Stimulated activated CD8-positive, alpha-beta memory T cell treated with anti-CD3 and anti-CD28 coated beads, Interleukin-15, amount 100 ng/mL, for 24 hours (primary cell): ENCODE data around the gene SIRT2.

ENCODE experiments used
- DNase-seq: peaks from one replicate; pipeline ENCODE4 v3.0.0-alpha.2; 2020; ENCODE audit warnings: low read depth

SIRT2 gene

DNA sequence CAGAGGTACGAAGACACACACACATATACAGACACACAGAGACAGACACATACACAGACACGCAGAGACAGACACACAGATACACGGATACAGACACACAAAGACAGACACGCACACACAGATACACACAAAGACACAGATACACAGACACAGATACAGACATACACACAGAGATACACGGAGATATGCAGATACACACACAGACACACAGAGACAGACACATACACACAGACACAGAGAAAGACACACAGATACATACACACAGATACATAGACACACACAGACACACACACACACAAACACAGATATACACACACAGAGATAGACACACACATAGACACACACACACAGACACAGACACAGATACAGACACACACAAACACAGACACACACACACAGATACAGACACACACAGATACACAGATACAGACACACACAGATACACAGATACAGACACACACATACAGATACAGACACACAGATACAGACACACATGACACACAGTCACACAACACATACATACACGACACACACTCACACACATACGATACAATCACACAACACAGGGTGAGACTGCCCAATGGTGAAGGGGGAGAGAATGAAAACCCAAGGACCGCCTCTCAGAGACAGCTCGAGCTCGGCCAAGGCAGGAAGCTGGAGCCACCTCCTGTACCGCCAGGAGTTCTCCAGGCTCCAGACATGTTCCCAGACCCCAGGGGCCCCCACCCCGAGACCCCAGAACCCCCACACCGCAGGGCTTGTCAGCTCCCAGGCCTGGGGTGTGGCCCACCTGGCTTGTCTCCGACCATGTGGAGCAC is 21.4 kb upstream of the SIRT2 start:
- no peak for DNase-seq

GRCh38 chr19:38919837-38920601 is 20.6 kb upstream of the SIRT2 start:
- no peak for DNase-seq

DNA sequence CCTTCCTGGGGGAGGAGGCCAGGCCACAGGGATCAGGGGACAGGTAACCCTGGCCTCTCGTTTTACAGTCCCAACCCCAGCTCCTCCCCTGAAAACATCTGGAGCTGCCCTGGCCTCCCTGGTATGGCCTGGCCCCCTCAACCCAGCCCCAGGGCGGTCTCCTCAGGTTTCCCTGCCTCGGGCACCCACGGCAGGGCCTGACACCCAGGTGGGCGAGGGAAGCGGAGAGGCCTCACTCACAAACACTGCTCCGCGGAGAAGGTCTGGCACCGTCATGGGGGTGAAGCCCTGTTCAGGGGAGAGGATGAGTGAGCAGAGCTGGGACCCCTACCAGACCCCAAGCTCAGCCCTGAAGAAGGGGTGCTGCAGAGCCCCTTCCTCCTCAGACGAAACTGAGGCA is 19.1 kb upstream of the SIRT2 start:
- no peak for DNase-seq

DNA sequence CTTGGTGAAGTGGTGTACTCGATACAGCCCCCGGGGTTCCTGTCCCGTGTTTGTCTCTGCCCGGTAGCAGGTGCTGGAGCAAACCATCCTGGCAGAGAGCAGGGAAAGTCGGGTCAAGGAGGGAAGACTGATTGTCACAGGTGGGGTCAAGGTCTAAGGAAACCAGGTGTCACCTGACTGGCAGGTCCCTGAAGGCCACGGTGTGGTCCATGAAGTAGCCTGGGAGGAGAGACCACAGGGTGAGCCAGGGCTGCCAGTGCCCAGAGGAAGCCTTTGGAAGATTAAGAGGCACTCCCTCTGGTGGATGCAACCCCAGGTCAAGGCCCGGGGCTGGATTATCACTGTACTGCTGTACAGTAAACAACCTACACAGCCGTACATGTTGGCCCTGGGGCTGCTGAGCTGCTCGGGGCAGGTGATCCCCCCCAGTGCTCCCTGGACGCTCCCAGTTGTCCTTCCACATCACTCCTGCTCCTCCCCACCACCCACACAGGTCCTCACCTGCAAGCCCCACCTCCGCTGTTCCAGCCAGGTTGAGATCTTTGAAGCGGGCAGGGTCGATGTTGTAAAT is 18.6 kb upstream of the SIRT2 start:
- DNase-seq: no peak

- no peak for DNase-seq
Observed at GRCh38 chr19:38917516-38917915, 18.1 kb upstream of the SIRT2 start.

DNA sequence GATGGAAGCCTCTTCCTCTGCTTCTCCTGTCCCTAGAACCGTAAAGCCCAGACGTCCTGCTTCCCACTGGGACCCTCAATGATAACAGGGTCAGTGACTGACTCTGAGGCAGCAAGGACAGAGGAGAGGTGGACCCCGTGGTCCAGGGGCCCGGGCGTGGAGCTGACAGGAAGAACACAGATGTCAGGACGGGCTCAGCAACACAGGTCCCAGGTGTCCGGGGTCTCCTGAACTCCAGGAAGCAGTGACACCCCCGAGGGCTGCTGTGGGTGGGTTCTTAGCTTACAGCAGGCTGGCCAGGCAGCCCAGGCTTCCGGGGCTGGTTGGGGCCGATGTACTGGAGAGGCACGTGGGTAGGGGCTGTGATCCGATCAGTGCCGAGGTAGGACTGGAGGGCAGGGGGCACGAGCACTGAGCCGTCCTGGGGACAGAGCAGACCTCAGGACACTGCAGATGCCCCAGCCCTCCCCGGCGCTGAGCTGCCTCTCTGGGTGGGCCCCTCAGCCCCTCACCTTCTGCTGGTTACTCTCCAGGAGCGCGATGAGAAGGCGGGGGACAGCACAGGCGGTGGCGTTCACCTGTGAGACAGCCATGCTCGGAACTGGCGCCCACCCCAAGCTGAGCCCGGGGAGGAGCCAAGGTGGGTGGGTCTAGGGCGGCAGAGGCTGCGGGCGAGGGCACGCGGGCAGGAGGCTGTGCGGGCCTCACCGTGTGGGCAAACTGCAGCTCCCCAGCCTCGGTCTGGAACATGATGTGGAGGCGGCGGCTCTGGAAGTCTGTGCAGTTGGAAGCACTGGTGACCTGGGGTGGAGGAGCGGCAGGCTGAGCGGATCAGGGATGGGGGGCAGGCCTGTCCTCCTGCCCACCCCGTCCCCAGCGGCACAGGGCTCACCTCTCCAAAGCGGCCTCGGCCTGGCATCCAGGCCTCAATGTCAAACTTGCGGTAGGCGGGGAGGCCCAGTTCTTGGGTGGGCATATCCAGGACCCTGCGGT is 16.2 kb upstream of the SIRT2 start:
- no peak for DNase-seq

- no peak for DNase-seq
Observed at GRCh38 chr19:38913958-38914357, 14.5 kb upstream of the SIRT2 start.

- no peak for DNase-seq
Observed at GRCh38 chr19:38912600-38913514, 13.4 kb upstream of the SIRT2 start.

DNA sequence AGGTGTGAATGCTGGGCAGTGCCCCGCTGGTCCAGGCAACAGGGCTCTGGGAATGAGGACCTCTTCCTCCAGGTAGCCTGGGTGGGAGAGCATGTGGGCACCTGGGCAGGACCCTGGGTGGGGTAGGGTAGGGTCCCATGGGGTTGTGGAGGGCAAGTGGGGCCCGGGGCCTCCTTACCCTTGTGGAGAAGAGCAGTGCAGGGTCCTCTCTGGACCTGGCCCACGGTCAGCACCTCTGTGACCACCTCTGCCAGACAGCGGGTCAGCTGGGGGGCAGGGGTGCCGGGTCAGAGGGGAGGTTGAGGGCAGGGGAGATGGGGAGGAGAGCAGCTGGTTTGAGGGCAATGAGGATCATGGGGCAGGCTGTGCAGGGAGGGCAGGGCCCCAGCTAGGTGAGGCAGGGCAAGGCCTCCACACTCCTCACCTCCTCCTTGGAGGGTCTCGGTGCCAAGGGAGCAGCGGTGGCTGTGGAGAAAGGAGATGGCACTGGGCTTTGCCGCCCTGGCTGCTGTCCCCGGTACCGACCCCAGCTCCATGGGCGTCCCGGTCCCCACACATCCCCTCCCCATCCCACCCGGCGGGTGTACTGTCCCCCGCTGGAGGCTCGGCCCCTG is 12.1 kb upstream of the SIRT2 start:
- DNase-seq: no peak

GRCh38 chr19:38910488-38910887 is 11.1 kb upstream of the SIRT2 start:
- DNase-seq: no peak

- no peak for DNase-seq
Observed at GRCh38 chr19:38908911-38909310, 9.5 kb upstream of the SIRT2 start.

- no peak for DNase-seq
Observed at GRCh38 chr19:38907670-38908069, 8.3 kb upstream of the SIRT2 start.

DNA sequence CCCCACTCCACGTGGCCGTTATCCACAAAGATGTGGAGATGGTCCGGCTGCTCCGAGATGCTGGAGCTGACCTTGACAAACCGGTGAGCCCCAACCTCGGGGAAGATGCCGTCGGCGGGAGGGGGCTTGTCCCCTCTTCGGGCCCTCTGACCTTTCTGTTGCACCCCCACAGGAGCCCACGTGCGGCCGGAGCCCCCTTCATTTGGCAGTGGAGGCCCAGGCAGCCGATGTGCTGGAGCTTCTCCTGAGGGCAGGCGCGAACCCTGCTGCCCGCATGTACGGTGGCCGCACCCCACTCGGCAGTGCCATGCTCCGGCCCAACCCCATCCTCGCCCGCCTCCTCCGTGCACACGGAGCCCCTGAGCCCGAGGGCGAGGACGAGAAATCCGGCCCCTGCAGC is 7.8 kb upstream of the SIRT2 start:
- DNase-seq: no peak

DNA sequence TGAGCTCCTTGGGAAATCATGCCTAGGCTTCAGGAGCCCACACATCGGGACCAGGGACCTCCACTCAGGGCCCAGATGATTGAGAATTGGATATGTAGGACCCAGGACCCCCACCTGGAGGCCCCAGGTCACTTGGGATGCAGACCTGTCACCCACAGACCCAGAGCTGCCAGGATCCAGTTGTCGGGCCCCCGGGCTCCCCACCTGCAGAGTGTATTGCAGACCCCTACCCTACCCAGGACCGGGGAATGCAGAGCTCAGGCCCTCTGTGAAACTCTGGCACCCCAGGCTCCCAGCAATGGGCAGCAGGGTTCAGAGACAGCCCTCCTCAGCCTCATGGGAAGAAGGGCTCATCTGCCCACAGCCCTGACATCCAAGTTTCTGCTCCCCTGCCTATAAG is 6.2 kb upstream of the SIRT2 start:
- no peak for DNase-seq

DNA sequence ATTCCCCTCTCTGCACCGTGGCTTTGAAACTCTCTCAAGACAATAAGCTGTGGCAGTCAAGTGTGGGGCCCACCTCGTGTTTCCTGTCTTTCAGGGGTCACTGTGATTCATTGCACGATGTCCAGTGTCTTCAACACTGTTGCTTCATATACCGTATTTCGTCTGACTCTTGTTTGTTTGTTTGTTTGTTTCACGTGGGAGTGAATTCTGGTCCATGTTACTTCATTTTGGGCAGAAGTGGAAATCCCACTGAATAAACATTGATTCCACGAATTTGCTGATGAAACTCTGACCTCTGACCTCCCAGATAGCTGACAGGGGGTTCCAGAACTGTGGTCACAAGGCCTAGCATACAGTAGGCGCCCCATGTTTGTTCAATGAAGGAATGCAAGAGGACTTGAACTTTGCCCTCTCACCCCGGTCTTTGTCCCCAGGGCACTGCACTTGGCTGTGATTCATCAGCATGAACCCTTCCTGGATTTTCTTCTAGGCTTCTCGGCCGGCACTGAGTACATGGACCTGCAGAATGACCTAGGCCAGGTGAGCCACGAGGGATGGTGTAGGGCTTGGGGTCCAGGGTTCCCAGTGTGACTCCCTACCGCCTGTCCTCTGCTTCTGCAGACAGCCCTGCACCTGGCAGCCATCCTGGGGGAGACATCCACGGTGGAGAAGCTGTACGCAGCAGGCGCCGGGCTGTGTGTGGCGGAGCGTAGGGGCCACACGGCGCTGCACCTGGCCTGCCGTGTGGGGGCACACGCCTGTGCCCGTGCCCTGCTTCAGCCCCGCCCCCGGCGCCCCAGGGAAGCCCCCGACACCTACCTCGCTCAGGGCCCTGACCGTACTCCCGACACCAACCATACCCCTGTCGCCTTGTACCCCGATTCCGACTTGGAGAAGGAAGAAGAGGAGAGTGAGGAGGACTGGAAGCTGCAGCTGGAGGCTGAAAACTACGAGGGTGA is 5.4 kb upstream of the SIRT2 start:
- no peak for DNase-seq

DNA sequence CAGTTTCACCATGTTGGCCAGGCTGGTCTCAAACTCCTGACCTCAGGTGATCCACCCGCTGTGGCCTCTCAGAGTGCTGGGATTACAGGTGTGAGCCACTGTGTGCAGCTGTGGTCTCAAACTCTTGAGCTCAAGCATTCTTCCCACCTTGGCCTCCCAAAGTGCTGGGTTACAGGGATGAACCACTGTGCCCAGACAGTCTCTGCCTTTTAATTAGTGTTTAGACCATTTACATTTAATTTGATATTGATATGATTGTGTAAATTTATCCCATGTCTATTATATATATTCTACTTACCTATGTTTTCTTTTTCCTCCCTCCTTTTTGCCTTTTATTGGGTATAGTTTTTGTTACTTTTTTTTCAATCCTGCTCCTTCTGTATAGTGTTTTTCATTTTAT is 2.3 kb upstream of the SIRT2 start:
- DNase-seq: no peak

DNA sequence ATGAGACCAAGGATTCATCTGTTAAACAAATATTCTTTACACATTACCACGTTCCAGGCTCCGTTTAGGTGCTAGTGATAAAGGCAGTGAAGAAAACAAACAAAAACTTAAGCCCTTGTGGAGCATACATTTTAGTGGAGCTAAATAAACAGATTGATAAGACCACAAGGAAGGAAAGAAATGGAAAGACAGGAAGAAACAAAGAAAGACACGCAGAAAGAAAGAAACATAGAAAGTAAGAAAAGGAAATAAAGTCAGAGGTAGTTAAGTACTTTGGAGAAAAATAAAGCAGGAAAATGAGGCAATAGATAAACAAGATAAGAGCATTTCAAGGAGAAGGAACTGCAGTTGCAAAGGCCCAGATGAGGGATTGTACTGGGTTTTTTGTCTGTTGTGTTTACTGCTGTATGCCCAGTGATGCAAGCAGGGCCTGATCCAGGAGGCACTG is 1.3 kb upstream of the SIRT2 start:
- no peak for DNase-seq

- DNase-seq: no peak
Observed at GRCh38 chr19:38900202-38900629, 798 bp upstream of the SIRT2 start.

DNA sequence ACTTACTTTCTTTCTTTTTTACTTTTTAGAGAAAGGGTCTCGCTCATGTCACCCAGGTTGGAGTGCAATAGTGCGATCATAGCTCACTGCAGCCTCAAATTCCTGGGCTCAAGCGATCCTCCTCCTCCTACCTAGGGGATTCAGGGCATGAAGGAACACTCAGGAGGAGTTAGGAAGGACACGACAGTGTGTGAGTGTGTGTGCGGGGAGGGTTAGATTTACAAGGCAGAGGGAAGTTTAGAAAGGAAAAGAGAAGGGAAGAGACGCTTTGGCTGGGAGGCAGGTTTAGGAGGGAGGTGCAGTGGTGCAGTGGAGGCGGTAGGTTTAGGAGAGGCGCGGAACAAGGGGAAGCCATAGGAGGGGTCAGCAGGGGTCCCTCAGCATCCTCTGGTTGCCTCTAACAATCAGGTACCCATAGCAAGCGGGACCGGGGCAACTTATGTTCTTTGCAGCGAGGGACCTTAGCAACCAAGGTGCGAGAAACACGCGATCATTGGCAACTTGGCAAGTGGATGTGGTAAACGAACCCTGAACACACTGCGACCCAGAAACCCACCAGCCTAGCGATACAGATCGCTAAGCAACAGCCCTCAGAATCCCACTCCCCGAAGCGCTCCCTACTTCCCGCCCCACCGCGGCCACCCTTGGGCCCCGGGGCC is 501 bp downstream of the SIRT2 start:
- DNase-seq: no peak
